Left cardiac atrium (tissue), 4 donors: ENCODE measurements around the gene TYRO3. TPM values are rescaled to one million over a fixed set of nuclear protein-coding genes. Genes with fewer than 3 reads are reported as not detected.

Experiments
- ATAC-seq, 2 donors: fragments of 200-7000 bp; cut with Tn5 transposase; one replicate each; pipeline ENCODE4 v1.9.1; 2020; ENCODE audit warnings: mild to moderate bottlenecking in 2 of 2, moderate library complexity in 2 of 2
- DNase-seq: peaks from one replicate; pipeline ENCODE4 v3.0.0-alpha.2; 2020
- intact Hi-C, 2 donors: fragments of 100-400 bp; cut with DNase I; formaldehyde crosslinking; loops; one replicate each; pipeline versions ENCODE4 v1.14.1 to v1.15.1; 2022 to 2023
- total RNA-seq, 2 donors: library from RNA; stranded (reverse); fragmentation: NEBNext Ultra II Directional; extraction: Animal tissue kit (Norgen Biotek cat#: 25700); gene quantifications; one replicate each; pipeline ENCODE4 v1.2.1, GENCODE V29; 2021
- donor health status: DM: no; HTN: yes; CAD: no.
- donor health status: DM: no; HTN: yes; CAD: no; lungs with severe emphysema.
- donor health status: DM: yes; HTN: yes; CAD: no.
- donor health status: Dilated cardiomyopathy.

TYRO3 gene
- total RNA-seq, 2 donors from 2014 or later = 9.1 to 21.0 TPM

DNA sequence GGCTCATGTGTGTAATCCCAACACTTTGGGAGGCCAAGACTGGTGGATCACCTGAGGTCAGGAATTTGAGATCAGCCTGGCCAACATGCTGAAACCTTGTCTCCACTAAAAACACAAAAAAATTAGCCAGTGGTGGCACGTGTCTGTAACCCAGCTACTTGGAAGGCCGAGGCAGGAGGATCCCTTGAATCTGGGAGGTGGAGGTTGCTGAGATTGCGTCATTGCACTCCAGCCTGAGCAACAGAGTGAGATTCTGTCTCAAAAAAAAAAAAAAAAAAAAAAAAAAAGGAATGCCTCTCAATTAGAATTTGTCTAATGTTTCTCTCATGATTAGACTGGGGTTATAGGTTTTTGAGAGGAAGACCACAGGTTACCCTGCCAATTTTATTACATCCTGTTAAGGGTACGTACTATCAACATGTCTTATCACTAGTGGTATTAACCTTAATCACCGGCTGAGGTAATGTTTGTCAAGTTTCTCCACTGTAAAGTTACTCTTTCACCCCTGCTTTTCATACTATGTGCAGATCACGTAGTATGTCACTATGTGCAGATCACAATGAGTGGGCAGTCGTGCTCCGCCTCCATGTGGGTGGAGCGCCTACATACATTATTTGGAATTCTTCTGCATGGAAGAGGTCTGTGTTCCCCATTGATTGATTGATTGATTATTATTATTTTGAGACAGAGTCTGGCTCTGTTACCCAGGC, 8.8 kb upstream of the TYRO3 start:
- intact Hi-C loops = no loop called here
- DNase-seq (no peak), ATAC-seq (no peak)

- ATAC-seq (no peak), DNase-seq (no peak)
- intact Hi-C loops = no loop called here
These were observed 5.3 kb upstream of the TYRO3 start for GRCh38 chr15:41553731-41554130.

- no peak for DNase-seq
- intact Hi-C loops = no loop called here
- no peak for ATAC-seq
These were observed 4.7 kb upstream of the TYRO3 start for GRCh38 chr15:41554343-41554742.

DNA sequence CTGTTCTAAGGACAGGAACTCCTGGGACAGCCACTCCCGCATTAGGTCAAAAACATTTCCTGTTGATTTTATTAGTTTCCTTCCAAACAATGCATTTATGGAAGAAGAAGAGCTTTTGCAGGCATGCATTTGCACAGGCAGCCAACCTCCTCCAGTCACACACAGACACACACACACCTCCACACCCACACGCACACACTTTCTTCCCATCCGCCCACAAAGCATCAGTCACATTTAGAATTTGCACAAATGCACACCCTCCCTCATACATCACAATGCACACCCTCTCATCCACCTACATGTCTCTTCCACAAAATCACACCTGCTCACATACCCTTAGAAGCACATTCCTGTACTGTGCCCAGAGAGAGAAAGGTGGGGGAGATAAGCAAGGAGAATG, 4.1 kb upstream of the TYRO3 start:
- intact Hi-C loops = loop anchor here in 1 of 2 donors (5.0 kb wide), 1 partner anchor 257 kb away; no protein-coding TSS in a partner anchor
- DNase-seq = no peak
- ATAC-seq = no peak

GRCh38 chr15:41556677-41557076, 2.3 kb upstream of the TYRO3 start:
- DNase-seq (no peak), ATAC-seq (no peak)
- intact Hi-C loops = loop anchor here in 1 of 2 donors (5.0 kb wide), 1 partner anchor 256 kb away; no protein-coding TSS in a partner anchor

GRCh38 chr15:41557673-41558399, 1.2 kb upstream of the TYRO3 start:
- intact Hi-C loops = loop anchor here in 1 of 2 donors (5.0 kb wide), 1 partner anchor 254 kb away; no protein-coding TSS in a partner anchor
- ATAC-seq (peak; percentile 67 to 68), DNase-seq (peak; percentile 68)

GRCh38 chr15:41559239-41559782, 299 bp downstream of the TYRO3 start:
- ATAC-seq = peak in 1 of 2 donors; percentile 1
- no peak for DNase-seq
- intact Hi-C loops = loop anchor here in 1 of 2 donors (5.0 kb wide), 1 partner anchor 253 kb away; no protein-coding TSS in a partner anchor

- ATAC-seq (no peak), DNase-seq (no peak)
- intact Hi-C loops = no loop called here
These were observed 1.5 kb downstream of the TYRO3 start for GRCh38 chr15:41560572-41560874.

DNA sequence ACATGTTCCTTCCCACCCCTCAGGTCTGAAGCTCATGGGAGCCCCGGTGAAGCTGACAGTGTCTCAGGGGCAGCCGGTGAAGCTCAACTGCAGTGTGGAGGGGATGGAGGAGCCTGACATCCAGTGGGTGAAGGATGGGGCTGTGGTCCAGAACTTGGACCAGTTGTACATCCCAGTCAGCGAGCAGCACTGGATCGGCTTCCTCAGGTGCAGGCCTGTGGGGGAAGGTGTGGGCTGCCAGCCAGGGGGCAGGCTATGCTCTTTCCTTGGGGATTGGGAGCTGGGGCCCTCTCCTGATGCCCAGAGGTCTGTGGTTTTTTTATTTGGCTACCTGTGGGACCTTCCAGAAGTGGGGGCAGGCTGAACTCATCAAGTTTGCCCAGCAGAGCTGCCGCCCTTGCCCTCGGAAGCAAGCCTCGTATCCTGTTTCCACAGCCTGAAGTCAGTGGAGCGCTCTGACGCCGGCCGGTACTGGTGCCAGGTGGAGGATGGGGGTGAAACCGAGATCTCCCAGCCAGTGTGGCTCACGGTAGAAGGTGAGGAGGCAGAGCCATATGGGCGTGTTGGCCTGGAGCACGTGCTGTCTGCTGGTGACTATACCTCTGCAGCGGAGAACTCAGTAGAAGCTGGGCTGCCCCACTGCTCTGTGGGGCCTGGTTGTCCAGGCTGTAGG, 2.2 kb downstream of the TYRO3 start:
- intact Hi-C loops = no loop called here
- DNase-seq = no peak
- peak in 1 of 2 donors; percentile 1 for ATAC-seq

GRCh38 chr15:41561777-41562145, 2.7 kb downstream of the TYRO3 start:
- DNase-seq = peak; percentile 57
- intact Hi-C loops = no loop called here
- ATAC-seq = peak; percentile 25 to 44

- intact Hi-C loops = no loop called here
- DNase-seq (no peak), ATAC-seq (no peak)
These were observed 3.2 kb downstream of the TYRO3 start for GRCh38 chr15:41562244-41562643.

GRCh38 chr15:41562784-41563198, 3.8 kb downstream of the TYRO3 start:
- intact Hi-C loops = no loop called here
- ATAC-seq (peak in 1 of 2 donors; percentile 45), DNase-seq (no peak)

GRCh38 chr15:41564286-41564959, 5.4 kb downstream of the TYRO3 start:
- DNase-seq (no peak), ATAC-seq (peak in 1 of 2 donors; percentile 27)
- intact Hi-C loops = no loop called here

DNA sequence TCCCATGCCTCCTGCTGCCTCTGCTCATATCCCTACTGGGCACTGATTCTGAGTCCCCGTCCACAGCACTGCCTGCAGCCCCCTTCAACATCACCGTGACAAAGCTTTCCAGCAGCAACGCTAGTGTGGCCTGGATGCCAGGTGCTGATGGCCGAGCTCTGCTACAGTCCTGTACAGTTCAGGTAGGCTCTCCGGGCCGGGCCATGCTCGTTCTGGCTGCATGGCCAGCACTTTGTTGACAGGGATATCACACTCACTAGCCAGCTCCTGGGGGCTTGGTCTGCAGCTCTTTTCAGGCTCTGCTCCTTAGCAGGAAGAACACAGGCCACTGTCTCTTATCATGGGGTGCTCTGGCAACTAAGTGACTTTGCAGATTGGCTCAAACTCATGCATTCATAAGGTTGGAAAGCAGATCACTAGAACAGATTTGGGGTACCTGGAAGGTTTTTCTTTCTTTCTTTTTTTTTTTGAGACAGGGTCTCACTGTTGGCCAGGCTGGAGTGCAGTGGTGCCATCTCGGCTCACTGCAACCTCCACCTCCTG, 6.0 kb downstream of the TYRO3 start:
- DNase-seq (no peak), ATAC-seq (no peak)
- intact Hi-C loops = no loop called here

GRCh38 chr15:41565702-41566101, 6.7 kb downstream of the TYRO3 start:
- intact Hi-C loops = no loop called here
- DNase-seq = no peak
- ATAC-seq = no peak

DNA sequence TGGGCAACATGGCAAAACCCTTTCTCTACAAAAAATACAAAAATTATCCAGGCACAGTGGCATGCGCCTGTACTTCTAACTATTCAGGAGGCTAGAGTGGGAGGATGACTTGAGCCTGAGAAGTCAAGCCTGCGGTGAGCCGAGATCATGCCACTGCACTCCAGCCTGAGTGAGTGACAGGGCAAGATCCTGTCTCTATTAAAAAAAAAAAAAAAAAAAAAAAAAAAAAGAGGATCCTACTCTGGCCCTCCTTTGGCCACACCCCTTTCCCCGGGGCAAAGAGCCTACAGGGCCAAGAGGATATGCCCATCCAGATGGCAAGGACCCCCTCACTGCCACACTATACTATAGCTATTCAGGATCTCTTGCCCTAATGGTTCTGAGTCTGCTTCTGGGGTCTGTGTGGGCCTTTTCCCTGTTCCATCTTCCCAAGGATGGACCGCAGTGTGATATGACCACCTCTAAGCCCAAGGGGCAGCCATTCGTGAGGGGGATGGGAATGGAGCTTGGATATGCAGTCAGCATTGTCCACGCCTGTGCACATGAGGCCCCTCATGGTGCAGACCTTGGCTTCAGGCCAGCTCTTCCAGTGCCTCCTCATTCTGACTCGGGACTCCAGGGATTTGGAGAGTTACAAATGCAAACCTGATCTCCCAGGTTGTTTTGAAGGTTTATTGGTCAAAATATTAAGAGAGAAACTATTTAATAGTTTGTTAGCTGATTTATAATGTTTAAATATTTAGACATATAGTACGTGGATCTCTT, 7.3 kb downstream of the TYRO3 start:
- ATAC-seq (no peak), DNase-seq (no peak)
- intact Hi-C loops = no loop called here

- ATAC-seq (no peak), DNase-seq (no peak)
- intact Hi-C loops = no loop called here
These were observed 8.2 kb downstream of the TYRO3 start for GRCh38 chr15:41567261-41567660.

DNA sequence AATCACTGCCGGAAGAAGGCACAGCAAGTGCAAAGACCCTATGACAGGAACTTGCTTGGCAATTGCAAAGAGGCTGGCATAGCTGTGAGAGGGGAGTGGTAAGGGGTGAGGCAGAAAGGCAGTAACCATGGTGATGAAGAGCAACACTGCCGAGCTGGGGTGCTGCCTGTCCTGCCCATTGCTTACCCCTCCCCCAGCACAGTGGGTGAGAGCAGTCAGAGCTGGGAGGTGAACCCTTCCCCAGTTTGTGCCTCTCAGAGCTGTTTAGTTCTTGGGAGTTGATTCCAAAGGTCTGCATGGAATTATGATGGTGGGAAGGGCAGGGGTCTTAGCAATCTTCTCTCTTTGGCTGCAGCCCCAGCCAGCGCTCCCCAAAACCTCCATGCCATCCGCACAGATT, 8.8 kb downstream of the TYRO3 start:
- intact Hi-C loops = no loop called here
- DNase-seq = no peak
- ATAC-seq = peak in 1 of 2 donors; percentile 41
